Stimulated activated CD4-positive, alpha-beta T cell treated with anti-CD3 and anti-CD28 coated beads, Interleukin-2, amount 100 ng/mL, for 4 hours (primary cell): ENCODE data around the gene MIR17HG.
"Not testable (repeated sequence)": the region's sequence is repeated elsewhere in the genome, so short reads cannot be mapped to it uniquely, and the experiment has no call there.

Source experiments
- DNase-seq: peaks from one replicate; pipeline ENCODE4 v3.0.0-alpha.2; 2020; ENCODE audit warnings: low read depth

MIR17HG gene

DNA sequence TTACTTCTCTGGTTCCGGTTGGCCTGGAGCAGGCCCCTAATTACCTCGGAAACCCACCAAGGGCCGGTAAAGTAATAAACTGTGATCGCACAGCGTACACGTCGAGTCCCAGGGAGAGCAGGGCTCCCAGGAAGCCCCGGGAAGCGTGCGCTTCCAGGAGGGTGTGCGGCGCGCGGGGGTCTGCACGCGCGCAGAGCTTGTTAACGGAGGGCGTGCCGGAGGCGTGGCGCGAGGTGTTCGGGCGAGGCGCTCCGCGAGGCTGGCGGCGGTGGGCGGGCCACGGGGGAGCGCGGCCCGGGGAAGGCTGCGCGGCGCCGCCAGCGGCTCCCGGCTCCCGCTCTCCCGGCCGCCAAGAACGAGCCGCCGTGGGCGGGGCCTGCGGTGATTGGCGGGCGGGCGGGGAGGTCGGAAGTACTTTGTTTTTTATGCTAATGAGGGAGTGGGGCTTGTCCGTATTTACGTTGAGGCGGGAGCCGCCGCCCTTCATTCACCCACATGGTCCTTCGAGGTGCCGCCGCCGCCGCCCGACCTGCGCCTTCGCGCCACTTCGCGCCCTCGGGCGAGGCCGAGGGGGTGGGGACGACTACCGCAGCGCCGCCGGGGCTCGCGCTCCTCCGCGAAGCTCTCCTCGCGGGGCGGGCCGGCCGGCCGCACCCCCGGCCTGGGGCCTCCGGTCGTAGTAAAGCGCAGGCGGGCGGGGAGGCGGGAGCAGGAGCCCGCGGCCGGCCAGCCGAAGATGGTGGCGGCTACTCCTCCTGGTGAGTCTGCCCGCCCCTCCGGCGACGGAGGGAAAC is at the start of gene MIR17HG:
Gene MIR17HG (plus strand): TSS at position 486 of the 794 bp plus-strand sequence.
- peak; percentile 87 for DNase-seq

DNA sequence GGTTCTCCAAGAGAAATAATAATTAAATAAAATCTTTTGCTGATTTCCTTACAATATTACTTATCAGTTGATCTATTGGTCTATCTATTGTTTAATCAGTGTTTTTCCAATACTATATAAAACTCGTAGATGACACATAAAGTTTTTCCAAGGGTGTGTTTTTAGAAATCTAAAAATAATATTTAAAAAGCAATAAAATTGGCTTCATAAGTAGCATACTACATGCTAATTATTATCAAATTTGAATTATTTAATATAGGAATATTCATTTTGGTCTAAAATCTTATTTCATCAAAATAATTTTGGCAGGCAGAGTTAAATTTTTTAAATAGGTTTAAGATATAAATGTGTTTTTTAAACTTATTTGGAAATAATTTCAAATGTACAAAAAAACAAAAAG is 49.4 kb upstream of the MIR17HG start:
- no peak for DNase-seq

- no peak for DNase-seq
Observed at GRCh38 chr13:91302111-91302510, 45.4 kb upstream of the MIR17HG start.

DNA sequence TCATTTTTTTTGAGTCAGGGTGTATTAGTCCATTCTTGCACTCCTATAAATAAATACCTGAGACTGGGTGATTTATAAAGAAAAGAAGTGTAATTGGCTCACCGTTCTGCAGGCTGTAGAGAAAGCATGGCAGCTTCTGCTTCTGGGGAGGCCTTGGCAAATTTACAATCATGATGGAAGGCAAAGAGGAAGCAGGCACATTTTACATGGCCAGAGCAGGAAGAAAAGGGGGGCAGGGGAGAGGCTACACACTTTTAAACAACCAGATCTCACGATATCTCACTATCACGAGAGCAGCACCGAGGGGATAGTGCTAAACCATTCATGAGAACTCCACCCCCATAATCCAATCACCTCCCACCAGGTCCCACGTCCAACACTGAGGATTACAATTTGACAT is 44.5 kb upstream of the MIR17HG start:
- no peak for DNase-seq

- DNase-seq, result no peak
Observed at GRCh38 chr13:91304741-91305140, 42.7 kb upstream of the MIR17HG start.

DNA sequence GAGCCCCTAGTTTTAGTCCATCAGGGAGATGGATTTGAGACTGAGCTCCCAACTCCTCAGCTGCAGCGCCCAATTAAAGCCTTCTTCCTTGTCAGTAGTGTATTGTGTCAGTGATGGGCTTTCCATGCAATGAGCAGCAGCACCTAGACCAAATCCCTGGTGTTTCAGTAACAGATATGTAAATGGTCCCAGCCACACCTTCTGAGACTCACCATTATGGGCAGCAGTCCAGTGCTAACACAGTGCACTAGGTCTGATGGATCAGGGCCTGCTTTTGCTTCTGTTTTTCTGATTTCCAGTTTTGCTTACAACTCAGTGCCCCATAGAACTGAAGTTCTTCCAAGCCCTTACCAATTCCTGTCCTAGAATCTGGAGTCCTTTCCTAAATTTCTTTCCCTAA is 41.8 kb upstream of the MIR17HG start:
- no peak for DNase-seq

GRCh38 chr13:91307887-91308286 is 39.6 kb upstream of the MIR17HG start:
- no peak for DNase-seq

- DNase-seq, result no peak
Observed at GRCh38 chr13:91308299-91308698, 39.2 kb upstream of the MIR17HG start.

- DNase-seq, result no peak
Observed at GRCh38 chr13:91311491-91311890, 36.0 kb upstream of the MIR17HG start.

- no peak for DNase-seq
Observed at GRCh38 chr13:91312324-91312723, 35.2 kb upstream of the MIR17HG start.

GRCh38 chr13:91313103-91313502 is 34.4 kb upstream of the MIR17HG start:
- DNase-seq, result no peak

- DNase-seq, result no peak
Observed at GRCh38 chr13:91313581-91313980, 33.9 kb upstream of the MIR17HG start.

- DNase-seq, result no peak
Observed at GRCh38 chr13:91314888-91315287, 32.6 kb upstream of the MIR17HG start.

DNA sequence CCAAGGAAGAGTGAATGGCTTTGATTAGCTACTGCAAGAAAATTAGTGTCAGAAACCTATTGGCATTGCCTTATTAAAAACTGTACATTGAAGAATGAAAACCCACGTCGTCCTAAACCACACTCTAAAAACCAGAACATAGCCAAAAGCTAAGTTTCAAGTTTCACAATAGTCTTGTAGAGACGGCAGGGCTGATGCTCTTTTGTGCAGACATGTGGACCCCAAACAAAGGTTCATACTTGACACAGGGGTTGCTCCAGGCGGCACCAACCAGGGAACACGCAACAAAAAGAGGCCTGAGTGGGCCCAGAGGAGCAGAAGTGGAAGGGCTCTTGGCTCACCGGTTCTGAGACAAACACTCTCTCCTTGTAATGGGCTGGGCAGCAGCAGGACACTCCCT is 28.6 kb upstream of the MIR17HG start:
- no peak for DNase-seq

DNA sequence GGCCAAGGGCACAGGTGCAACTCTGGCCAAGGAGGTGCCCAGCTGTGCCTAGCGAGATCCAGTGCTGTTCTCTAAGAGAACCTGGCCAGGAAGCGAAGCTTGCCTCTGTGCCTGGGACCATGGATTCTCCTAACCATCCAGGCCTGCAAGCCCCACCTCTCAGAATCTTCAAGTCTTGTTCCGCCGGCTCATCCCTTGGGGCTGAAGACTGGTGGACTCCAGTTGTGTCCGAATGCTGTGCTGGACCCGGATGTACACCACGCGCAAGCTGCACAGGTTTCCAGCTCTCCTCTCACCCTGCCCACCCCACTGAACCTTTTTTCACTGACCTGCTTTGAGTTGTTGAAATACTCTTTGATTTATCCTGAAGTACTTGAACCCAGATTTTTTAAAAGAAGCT is 27.5 kb upstream of the MIR17HG start:
- DNase-seq, result no peak

- DNase-seq, result not testable (repeated sequence)
Observed at GRCh38 chr13:91320990-91321389, 26.5 kb upstream of the MIR17HG start.

DNA sequence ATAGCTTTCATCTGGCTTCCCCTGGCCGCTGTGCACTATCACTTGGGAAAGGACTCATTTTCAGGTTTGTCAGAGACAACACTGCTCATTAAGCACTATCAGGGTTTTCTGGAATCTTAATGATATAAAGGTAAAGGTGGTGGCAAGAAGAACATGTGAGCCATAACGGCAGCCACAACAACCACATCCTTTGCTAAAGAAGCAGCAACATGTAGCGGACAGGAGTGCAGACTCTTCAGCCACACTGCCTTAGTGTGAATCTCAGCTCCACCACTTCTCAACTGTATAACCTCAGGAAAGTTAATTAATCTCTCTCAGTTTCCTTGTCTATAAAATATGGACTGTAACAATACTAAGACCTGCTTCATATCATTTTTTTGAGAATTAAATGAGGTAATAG is 24.1 kb upstream of the MIR17HG start:
- no peak for DNase-seq

- no peak for DNase-seq
Observed at GRCh38 chr13:91326146-91326545, 21.3 kb upstream of the MIR17HG start.

GRCh38 chr13:91328726-91329125 is 18.8 kb upstream of the MIR17HG start:
- DNase-seq, result no peak

GRCh38 chr13:91329733-91330132 is 17.8 kb upstream of the MIR17HG start:
- no peak for DNase-seq

- DNase-seq, result no peak
Observed at GRCh38 chr13:91331047-91331915, 16.2 kb upstream of the MIR17HG start.

- no peak for DNase-seq
Observed at GRCh38 chr13:91346062-91346461, 1.4 kb upstream of the MIR17HG start.

- DNase-seq, result peak; percentile 28
Observed at GRCh38 chr13:91346850-91347201, 661 bp upstream of the MIR17HG start.
